Stomach (tissue), 9 donors: ENCODE data around the gene MANF. TPM values are rescaled to one million over a fixed set of nuclear protein-coding genes. Genes with fewer than 3 reads are reported as not detected.

ENCODE experiments used
- DNase-seq, 2 donors: peaks; one replicate each; pipeline versions ENCODE4 v3.0.0 to v3.0.0-alpha.2; 2013 to 2019
- H3K27ac ChIP-seq, 5 donors: fragments of 200-600 bp in 4 of 5; sonication (generic) in 4 of 5; one replicate each; pipeline ENCODE4 v1.5.1; 2013 to 2019; ENCODE audit warnings: mild to moderate bottlenecking in 1 of 5, moderate library complexity in 1 of 5
- H3K27me3 ChIP-seq, 3 donors: fragments of 200-600 bp; sonication (generic); one replicate each; pipeline ENCODE4 v1.5.1; 2017 to 2019; ENCODE audit warnings: mixed run types in 1 of 3
- H3K36me3 ChIP-seq, 4 donors: fragments of 200-600 bp; sonication (generic); 1 replicate in 3 of 4; 2 replicates in 1 of 4; pipeline ENCODE4 v1.5.1; 2016 to 2019
- H3K4me1 ChIP-seq, 4 donors: fragments of 200-600 bp; sonication (generic); one replicate each; pipeline ENCODE4 v1.5.1; 2016 to 2019
- H3K4me3 ChIP-seq, 4 donors: fragments of 200-600 bp; sonication (generic) in 3 of 4; one replicate each; pipeline ENCODE4 v1.5.1; 2016 to 2019; ENCODE audit warnings: mild to moderate bottlenecking in 1 of 4
- H3K9me3 ChIP-seq, 4 donors: fragments of 200-600 bp; sonication (generic); one replicate each; pipeline ENCODE4 v1.5.1; 2016 to 2019
- EP300 ChIP-seq: sonication (generic); formaldehyde crosslinking; IDR thresholded peaks from one replicate; pipeline ENCODE4 v1.6.1; 2017; ENCODE audit warnings: antibody characterized with exemption
- POLR2A ChIP-seq, 4 donors: fragments of 450-650 bp; IDR thresholded peaks; one replicate each; pipeline ENCODE4 v1.6.1; 2016; ENCODE audit warnings: antibody characterized with exemption in 4 of 4, control low read depth in 2 of 4, mild to moderate bottlenecking in 1 of 4, moderate library complexity in 1 of 4
- POLR2AphosphoS5 ChIP-seq, 3 donors: sonication (generic); formaldehyde crosslinking; IDR thresholded peaks; one replicate each; pipeline ENCODE4 v1.6.1; 2016; ENCODE audit warnings: antibody characterized with exemption in 3 of 3
- WGBS, 5 donors: extraction: QIAGEN DNeasy Blood & Tissue Kit in 3 of 5; methylation state at CpG; one replicate each; pipeline versions ENCODE4 v1.1.5 to v1.1.7; 2013 to 2018; 5-methylcytosine and 5-hydroxymethylcytosine counted together
- intact Hi-C: fragments of 100-400 bp; cut with DNase I; formaldehyde crosslinking; loops from one replicate; pipeline ENCODE4 v1.15.1; 2023; ENCODE audit warnings: low total_unique reads
- polyA plus RNA-seq, 3 donors: library from polyadenylated mRNA; stranded (reverse); fragments of 200-250 nt; gene quantifications; one replicate each; pipeline ENCODE4 v1.2.3, GENCODE V29; 2013
- total RNA-seq, 5 donors: library from RNA; depleted of rRNA; stranded (reverse); fragments of >200 nt; gene quantifications; one replicate each; pipeline versions ENCODE4 v1.1.0 to v1.2.3, GENCODE V29; 2014 to 2016
- TF ChIP-seq, protein P1 (sequence below), 7 experiments: fragments of 450-650 bp in 4 of 7; fragments of 200-600 bp in 3 of 7; sonication (generic) in 3 of 7; IDR thresholded peaks; one replicate each; pipeline ENCODE4 v1.5.1; 2016 to 2019; ENCODE audit warnings: antibody characterized with exemption in 7 of 7, control low read depth in 2 of 7, mild to moderate bottlenecking in 1 of 7
- donor health status: healthy with polysubstance abuse.
- donor health status: Bipolar disorder and iron deficiency.
- donor health status: healthy.

The MANF gene
- total and polyA plus RNA-seq, 8 donors, result 0.58 to 76.4 (median 31.7) TPM

DNA sequence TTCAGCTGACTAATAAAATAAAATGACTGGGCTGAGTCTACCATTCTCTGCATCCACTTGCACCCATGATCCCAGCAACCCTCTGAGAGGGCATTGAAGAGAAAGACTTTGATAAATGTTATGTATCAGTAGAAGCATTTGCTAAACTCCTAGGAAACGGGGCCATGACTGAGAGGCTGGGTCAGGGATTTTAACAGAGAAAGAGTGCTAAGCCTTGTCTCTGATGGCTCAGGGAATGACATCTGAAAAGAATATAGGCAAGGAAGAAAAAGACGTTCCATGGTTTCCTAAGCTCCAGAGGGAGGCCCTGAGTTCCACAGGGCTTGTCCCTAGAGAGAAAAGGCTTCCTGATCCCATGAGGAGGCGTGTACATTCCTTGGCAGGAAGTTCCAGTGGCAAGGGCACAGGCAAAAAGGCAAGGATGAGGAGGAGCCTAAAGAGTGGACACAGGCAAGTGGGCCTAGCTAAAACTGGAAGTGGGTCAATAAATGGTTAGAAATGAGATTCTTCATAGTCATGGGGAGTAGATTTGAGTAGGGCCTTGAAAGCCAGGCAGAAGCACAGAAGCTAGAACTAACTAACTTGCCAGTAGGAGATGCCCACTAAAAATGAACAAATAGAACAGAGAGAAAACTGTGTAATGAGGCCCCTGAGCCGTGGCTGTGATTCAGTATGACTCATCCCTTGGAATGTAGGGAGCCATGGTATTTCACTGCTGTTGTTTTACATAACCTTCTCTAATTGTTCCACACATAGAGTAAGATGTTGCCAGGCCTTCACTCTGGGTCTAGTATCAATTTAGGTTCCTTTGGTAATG is 44.9 kb upstream of the MANF start:
- H3K4me3 ChIP-seq, result no peak overlapping the region
- intact Hi-C loops, result no loop called here
- peak in 1 of 2 donors; percentile 68 for DNase-seq

DNA sequence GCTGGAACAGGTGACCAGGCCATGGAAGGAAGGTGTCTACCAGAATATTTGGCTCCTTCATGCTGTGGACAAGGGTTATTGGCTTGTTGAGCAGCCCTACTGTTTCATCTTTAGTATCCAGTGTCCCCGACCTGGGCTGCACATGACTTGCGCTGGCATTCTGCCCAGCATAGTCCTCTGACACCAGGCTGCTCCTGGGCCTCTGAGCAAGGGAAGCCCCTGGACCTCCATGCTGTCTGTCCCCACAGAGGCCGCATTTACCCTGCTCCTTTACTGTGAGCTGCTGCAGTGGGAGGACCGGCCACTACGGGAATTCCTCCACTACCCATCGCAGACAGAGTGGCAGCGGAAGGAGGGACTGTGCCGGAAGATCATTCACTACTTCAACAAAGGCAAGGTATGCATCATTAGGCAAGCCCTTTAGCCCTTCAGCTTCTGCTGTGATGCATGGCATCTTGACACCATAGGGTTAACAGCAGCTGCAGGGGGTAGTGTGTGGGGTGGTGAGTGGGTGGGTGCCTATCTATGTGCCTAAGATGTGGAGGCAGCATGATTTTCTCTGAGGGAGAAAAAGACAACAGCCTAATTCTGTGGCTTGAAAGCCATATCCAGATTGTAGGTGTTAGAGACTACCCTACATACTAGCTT is 44.0 kb upstream of the MANF start:
- TF ChIP-seq EP300, result no peak
- Histone ChIP-seq H3K36me3 (no peaks in the 10 kb centered on the region), H3K27me3 (no peaks in the 10 kb centered on the region), H3K9me3 (no peaks in the 10 kb centered on the region), H3K27ac (peak overlapping the region in 4 of 5 donors; percentile 26 to 70 (median 57)), H3K4me1 (peaks cover 6 to 27% (median 14%) of the 10 kb centered on the region in 4 donors), H3K4me3 (no peak overlapping the region)
- DNase-seq, result no peak
- intact Hi-C loops, result no loop called here
- WGBS, 5 donors, result 86 to 92% (median 91%) methylated on average over 8 of the region's 8 CpGs

More for the DNA sequence above, 44.9 kb upstream of the MANF start:
- H3K9me3 ChIP-seq, result no peaks in the 10 kb centered on the region
- H3K27me3 ChIP-seq, result no peaks in the 10 kb centered on the region
- H3K4me1 ChIP-seq, result peaks cover 6 to 27% (median 14%) of the 10 kb centered on the region in 4 donors
- H3K27ac ChIP-seq, result peak overlapping the region in 4 of 5 donors; percentile 26 to 70 (median 57)
- 40 to 59% (median 57%) methylated on average over 4 of the region's 4 CpGs for WGBS, 5 donors
- TF ChIP-seq POLR2AphosphoS5 (IDR thresholded peaks at IDR 0.05) (no peak), EP300 (no peak), POLR2A (IDR thresholded peaks at IDR 0.05) (no peak)
- TF ChIP-seq, protein P1, sequence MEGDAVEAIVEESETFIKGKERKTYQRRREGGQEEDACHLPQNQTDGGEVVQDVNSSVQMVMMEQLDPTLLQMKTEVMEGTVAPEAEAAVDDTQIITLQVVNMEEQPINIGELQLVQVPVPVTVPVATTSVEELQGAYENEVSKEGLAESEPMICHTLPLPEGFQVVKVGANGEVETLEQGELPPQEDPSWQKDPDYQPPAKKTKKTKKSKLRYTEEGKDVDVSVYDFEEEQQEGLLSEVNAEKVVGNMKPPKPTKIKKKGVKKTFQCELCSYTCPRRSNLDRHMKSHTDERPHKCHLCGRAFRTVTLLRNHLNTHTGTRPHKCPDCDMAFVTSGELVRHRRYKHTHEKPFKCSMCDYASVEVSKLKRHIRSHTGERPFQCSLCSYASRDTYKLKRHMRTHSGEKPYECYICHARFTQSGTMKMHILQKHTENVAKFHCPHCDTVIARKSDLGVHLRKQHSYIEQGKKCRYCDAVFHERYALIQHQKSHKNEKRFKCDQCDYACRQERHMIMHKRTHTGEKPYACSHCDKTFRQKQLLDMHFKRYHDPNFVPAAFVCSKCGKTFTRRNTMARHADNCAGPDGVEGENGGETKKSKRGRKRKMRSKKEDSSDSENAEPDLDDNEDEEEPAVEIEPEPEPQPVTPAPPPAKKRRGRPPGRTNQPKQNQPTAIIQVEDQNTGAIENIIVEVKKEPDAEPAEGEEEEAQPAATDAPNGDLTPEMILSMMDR (IDR thresholded peaks at IDR 0.05), result no peak
- H3K36me3 ChIP-seq, result no peaks in the 10 kb centered on the region

DNA sequence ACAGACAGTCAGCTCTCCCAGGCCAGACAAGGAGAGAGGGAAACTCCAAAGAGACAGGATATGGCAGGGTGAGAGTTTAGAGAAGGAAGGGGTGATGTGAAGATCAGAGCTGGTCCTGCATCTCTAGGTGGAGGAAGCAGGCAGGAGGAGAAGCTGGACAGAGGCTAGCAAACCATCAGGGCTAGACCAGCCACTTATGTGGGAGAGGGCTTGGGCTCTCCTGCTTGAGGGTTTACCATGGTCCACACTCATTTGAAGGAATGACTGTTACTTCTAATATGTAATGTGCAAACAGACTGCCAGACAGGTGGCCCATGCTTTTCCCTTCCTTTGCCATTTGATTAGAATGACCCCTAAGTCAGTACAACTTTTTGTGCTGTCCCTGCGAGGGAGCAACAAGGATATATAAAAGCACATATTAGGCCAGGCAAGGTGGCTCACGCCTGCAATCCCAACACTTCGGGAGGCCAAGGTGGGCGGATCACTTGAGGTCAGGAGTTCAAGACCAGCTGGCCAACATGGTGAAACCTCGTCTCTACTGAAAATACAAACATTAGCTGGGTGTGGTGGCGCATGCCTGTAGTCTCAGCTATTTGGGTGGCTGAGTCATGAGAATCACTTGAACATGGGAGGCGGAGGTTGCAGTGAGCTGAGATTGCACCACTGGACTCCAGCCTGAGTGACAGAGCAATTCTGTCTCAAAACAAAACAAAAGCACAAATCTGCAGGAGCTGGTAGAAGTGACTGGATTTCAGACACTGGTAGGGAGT is 41.0 kb upstream of the MANF start:
- DNase-seq, result peak in 1 of 2 donors; percentile 44
- Histone ChIP-seq H3K27me3 (no peaks in the 10 kb centered on the region), H3K4me3 (no peak overlapping the region), H3K4me1 (peaks cover 6 to 20% (median 14%) of the 10 kb centered on the region in 4 donors), H3K36me3 (no peaks in the 10 kb centered on the region), H3K27ac (no peak overlapping the region), H3K9me3 (peaks cover 0 to 4% (median 0%) of the 10 kb centered on the region in 4 donors)
- TF ChIP-seq POLR2AphosphoS5 (IDR thresholded peaks at IDR 0.05) (peak in 2 of 3 donors; percentile 8 to 48), POLR2A (IDR thresholded peaks at IDR 0.05) (no peak), EP300 (no peak)
- TF ChIP-seq, protein P1 (IDR thresholded peaks at IDR 0.05), result no peak
- intact Hi-C loops, result no loop called here
- WGBS, 5 donors, result 50 to 69% (median 63%) methylated on average over 7 of the region's 7 CpGs

DNA sequence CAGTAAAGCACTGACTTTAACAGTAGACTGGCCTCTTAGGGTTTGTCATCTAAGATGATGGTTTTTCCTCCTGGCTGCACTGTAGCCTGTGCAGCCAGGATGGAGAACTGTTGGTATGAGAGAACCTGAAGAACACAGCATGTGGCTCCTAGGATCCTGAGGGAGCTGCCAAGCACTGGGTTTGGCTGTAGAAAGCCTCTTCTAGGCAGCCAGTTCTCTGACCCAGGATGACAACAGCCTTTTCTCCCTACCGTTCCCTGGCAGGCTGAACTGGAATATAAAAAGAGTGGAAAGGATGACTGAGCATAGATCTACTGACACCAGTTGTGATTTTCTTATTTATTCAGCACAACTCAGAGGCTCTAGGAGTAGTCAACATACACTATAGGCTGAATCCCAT is 34.3 kb upstream of the MANF start:
- Histone ChIP-seq H3K27ac (no peak overlapping the region), H3K9me3 (peaks cover 0 to 4% (median 0%) of the 10 kb centered on the region in 4 donors), H3K36me3 (no peaks in the 10 kb centered on the region), H3K27me3 (no peaks in the 10 kb centered on the region), H3K4me3 (no peak overlapping the region), H3K4me1 (peaks cover 0 to 9% (median 8%) of the 10 kb centered on the region in 4 donors)
- no peak for TF ChIP-seq POLR2AphosphoS5 (IDR thresholded peaks at IDR 0.05)
- no peak for TF ChIP-seq POLR2A (IDR thresholded peaks at IDR 0.05)
- TF ChIP-seq EP300, result no peak
- TF ChIP-seq, protein P1 (IDR thresholded peaks at IDR 0.05), result no peak
- no peak for DNase-seq
- intact Hi-C loops, result loop anchor here (10.0 kb wide), 1 partner anchor 246 kb away; no protein-coding TSS in a partner anchor
- 72 to 100% (median 94%) methylated on average over 1 of the region's 1 CpG for WGBS, 5 donors
